Ramos (cell line): ENCODE results near the gene PSMB11.

ENCODE experiments used
- in situ Hi-C: fragments of 300-500 bp; cut with MboI; formaldehyde crosslinking; loops from one replicate; pipeline ENCODE4 v1.14.3; 2022; ENCODE audit warnings: low sequenced_read_pairs; ENCODE audit not compliant: unreplicated experiment

The PSMB11 gene

GRCh38 chr14:23035303-23036144 lies 6.5 kb upstream of the PSMB11 start:
- in situ Hi-C loops, result no loop called here

- in situ Hi-C loops, result no loop called here
These were observed 1.9 kb upstream of the PSMB11 start for GRCh38 chr14:23040100-23040499.

- in situ Hi-C loops, result no loop called here
These were observed 283 bp upstream of the PSMB11 start for GRCh38 chr14:23041729-23042128.

- in situ Hi-C loops, result no loop called here
These were observed 1.1 kb downstream of the PSMB11 start for GRCh38 chr14:23043145-23043544.

GRCh38 chr14:23043754-23044153 lies 1.7 kb downstream of the PSMB11 start:
- in situ Hi-C loops, result no loop called here

- in situ Hi-C loops, result no loop called here
These were observed 2.8 kb downstream of the PSMB11 start for GRCh38 chr14:23044840-23045239.

- in situ Hi-C loops, result no loop called here
These were observed 3.7 kb downstream of the PSMB11 start for GRCh38 chr14:23045419-23046357.

- in situ Hi-C loops, result no loop called here
These were observed 5.1 kb downstream of the PSMB11 start for GRCh38 chr14:23047034-23047634.

GRCh38 chr14:23047751-23048693 lies 6.0 kb downstream of the PSMB11 start:
- in situ Hi-C loops, result no loop called here

GRCh38 chr14:23049011-23049410 lies 7.0 kb downstream of the PSMB11 start:
- in situ Hi-C loops, result no loop called here

GRCh38 chr14:23051141-23052057 lies 9.4 kb downstream of the PSMB11 start:
- in situ Hi-C loops, result loop anchor here (5.0 to 10.0 kb wide), 3 partner anchors 64 to 664 kb away; no protein-coding TSS in a partner anchor

- in situ Hi-C loops, result loop anchor here (5.0 to 10.0 kb wide), 3 partner anchors 65 to 665 kb away; no protein-coding TSS in a partner anchor
These were observed 10.2 kb downstream of the PSMB11 start for GRCh38 chr14:23052182-23052623.

GRCh38 chr14:23052671-23053070 lies 10.7 kb downstream of the PSMB11 start:
- in situ Hi-C loops, result loop anchor here (5.0 to 10.0 kb wide), 3 partner anchors 65 to 665 kb away; no protein-coding TSS in a partner anchor

- in situ Hi-C loops, result loop anchor here (5.0 to 10.0 kb wide), 3 partner anchors 66 to 666 kb away; no protein-coding TSS in a partner anchor
These were observed 11.4 kb downstream of the PSMB11 start for GRCh38 chr14:23053426-23053825.

- in situ Hi-C loops, result loop anchor here (5.0 to 10.0 kb wide), 3 partner anchors 67 to 667 kb away; no protein-coding TSS in a partner anchor
These were observed 12.2 kb downstream of the PSMB11 start for GRCh38 chr14:23054000-23054811.

- in situ Hi-C loops, result loop anchor here (10.0 kb wide), 1 partner anchor 480 kb away; no protein-coding TSS in a partner anchor
These were observed 13.1 kb downstream of the PSMB11 start for GRCh38 chr14:23055147-23055550.

GRCh38 chr14:23055621-23056144 lies 13.7 kb downstream of the PSMB11 start:
- in situ Hi-C loops, result loop anchor here (10.0 kb wide), 1 partner anchor 481 kb away; no protein-coding TSS in a partner anchor
